NCI-H1694 (cell line): Measurements from ENCODE around the gene HIRA.

Experiments used
- DNase-seq: peaks from one replicate; lab custom pipeline; 2025; lab: John Stamatoyannopoulos, UW

HIRA gene, protein sequence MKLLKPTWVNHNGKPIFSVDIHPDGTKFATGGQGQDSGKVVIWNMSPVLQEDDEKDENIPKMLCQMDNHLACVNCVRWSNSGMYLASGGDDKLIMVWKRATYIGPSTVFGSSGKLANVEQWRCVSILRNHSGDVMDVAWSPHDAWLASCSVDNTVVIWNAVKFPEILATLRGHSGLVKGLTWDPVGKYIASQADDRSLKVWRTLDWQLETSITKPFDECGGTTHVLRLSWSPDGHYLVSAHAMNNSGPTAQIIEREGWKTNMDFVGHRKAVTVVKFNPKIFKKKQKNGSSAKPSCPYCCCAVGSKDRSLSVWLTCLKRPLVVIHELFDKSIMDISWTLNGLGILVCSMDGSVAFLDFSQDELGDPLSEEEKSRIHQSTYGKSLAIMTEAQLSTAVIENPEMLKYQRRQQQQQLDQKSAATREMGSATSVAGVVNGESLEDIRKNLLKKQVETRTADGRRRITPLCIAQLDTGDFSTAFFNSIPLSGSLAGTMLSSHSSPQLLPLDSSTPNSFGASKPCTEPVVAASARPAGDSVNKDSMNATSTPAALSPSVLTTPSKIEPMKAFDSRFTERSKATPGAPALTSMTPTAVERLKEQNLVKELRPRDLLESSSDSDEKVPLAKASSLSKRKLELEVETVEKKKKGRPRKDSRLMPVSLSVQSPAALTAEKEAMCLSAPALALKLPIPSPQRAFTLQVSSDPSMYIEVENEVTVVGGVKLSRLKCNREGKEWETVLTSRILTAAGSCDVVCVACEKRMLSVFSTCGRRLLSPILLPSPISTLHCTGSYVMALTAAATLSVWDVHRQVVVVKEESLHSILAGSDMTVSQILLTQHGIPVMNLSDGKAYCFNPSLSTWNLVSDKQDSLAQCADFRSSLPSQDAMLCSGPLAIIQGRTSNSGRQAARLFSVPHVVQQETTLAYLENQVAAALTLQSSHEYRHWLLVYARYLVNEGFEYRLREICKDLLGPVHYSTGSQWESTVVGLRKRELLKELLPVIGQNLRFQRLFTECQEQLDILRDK

DNA sequence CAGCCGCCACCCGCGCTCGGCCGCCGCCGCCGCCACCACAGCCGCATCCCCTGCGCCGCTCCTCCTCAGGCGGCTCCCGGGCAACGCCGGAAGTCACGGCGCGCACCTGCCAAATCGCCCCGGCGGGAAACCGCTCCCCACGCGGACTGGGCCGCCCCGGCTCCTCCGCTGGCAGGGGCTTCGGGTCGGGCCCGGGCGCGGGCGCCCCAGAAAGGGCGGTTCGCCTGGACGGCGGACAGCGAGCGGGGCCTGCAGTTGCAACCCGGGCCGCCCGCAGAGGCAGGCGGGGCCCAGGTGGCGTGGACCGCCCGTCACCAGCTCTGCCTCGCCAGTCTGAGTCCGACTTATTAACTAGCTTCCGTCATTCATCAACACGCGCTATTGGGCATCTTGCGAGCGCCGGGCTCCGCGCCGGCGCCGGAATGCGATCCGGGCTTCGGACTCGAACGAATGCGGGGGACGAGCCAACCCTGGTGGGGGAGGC lies at the start of gene HIRA:
Gene HIRA, minus strand, starts transcription at position 85 of the 484 bp plus-strand sequence. CDS start 257 bp downstream, outside the sequence.
- peak; percentile 22 for DNase-seq

GRCh38 chr22:19480789-19481188 lies 49.3 kb upstream of the HIRA start:
- no peak for DNase-seq

DNA sequence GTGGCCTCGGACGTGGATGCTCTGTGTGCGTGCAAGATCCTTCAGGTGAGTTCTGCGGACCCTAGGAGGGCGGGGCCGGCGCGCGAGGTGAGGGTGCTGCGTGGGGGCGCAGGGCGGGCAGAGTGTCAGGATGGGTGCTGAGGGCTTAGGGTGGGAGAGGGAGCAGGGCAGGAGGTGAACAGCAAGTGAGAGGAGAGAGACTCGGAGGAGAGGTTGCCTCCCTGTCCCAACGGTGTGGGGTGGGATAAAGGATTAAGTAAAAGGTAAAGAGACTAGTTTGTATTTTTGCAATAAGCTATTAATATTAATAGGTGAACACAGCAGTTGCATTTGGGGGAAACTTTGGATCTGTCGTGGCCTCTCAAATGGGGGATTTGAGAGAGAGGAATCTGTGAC lies 48.6 kb upstream of the HIRA start:
- DNase-seq, result no peak

DNA sequence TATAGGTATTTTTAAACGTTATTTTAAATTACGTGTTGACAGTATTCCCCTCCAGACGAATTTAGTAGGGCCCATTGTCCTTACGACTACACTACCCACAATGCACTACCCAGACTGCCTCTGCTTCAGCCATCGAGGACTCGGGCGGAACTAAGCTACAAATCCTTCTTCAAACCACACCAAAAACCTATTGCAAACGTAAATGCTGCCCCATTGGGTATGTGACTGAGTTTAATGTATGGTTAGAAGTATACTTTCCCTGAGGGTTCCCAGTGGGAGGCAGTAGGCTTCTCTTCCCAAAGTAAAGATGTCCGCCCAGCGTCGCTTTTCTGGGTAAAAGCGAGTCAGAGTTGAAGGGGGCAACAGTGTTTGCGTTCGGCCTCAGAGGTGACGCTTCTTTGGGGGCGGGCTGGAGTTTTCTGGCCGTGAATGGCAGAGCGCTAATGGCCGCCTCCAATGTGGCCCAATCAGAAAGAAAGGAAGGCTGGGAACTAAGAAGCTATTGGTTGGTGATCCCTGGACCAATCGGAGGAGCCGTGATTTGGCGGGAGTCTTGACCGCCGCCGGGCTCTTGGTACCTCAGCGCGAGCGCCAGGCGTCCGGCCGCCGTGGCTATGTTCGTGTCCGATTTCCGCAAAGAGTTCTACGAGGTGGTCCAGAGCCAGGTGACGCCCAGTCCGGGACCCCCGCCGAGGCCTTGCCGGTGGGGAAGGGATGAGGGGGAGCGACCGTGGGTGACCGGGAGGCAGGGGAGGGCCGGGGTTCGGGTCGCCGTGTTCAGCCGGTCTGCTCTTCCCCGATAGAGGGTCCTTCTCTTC lies 48.0 kb upstream of the HIRA start, which contains the start of gene CDC45:
Gene CDC45, plus strand, starts transcription at position 566 of the 818 bp plus-strand sequence. Its CDS starts 49 bp downstream, at position 615.
- DNase-seq, result peak; percentile 95

DNA sequence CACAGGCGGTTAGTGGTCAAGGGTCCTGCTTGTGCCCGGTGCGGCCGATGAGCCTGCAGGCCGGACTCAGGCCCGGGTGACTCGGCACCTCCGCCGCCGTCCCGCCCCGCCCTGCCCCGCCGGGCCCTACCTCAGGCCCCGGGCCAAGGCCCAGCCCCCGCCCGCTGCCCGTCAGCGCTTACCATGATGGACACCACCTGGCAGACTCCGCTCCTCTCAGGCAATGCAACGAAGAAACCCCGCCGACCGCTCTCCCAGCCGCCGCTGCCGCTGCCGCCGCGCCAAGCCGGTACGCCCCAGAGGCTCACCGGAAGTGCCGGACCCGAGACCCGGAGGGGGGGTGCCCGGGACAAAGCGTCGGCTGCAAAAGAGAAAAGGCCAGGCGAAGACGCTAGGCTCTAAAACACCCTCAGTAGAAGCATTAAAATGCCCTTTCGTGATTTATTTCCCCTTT lies 47.4 kb upstream of the HIRA start, which contains the start of gene UFD1:
Gene UFD1, minus strand, starts transcription at position 293 of the 454 bp plus-strand sequence. Its CDS starts 108 bp downstream, at position 185.
- DNase-seq, result peak; percentile 47

DNA sequence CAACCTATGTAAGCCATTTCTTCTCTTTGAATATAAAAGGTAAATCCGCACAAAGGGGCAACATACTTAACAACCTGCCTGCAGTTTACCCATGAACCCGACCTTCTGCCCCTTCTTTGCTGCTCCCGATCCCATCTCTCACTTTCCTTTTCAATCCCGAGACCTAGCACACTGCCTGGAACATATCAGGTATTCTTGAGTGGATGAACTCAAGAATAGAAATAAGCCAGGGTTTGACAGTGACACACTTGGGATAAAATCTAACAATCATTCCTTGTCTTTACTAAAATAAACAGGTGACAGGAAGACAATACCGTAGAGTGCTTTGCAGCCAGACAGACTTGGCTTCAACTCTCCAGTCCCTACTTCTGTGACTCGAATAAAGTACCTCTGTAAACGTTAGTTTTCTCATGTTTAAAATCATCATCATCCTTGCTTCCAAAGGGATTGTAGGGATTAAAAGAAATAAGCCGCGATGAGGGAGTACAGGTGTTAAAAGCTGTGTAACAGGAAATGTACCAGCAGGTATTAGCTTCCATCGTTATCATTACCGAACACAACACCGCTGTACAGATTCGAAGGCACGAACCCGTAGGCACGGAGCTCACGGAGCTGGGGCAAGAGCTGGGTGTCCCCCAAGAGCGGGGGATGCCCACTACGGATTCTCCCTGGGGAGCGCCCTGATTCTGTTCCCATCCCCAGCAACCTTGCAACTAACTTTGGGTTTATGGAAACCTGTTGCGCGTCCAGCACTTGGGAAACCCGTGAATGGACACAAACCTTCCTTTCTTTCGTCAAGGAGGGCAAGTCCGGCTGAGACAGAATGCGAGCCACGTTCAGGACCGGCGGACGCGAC lies 46.7 kb upstream of the HIRA start:
- DNase-seq, result no peak

DNA sequence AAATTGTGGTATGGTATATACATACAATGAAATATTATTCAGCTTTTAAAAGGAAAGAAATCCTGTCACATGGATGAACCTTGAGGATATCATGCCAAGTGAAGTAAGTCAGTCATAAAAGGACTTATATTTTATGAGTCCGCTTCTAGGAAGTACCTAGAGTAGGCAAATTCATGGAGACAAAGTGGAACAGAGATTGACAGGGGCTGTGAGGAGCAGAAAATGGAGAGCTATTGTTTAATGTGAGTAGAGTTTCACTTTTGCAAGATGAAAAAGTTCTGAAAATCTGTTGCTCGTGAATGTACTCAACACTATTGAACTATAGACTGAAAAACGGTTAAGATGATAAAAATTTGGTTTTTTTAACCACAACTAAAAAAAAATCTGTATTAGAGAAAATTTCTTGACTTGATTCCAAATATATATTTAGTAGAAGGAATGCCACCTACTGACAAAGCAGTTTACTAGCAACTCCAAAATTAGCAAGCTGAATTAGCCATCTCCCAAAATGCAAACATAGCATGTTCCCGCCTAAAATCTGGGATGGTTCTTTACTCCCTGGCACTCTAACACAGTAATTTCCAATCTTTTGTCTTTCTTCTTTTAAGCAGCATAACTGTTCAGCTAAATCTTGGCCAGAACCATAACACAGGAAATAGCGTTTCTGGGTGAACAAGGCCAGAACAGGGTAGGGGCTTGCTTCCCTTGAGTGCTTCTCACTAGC lies 46.0 kb upstream of the HIRA start:
- DNase-seq, result no peak

- DNase-seq, result no peak
Observed at GRCh38 chr22:19476023-19476422, 44.5 kb upstream of the HIRA start.

- DNase-seq, result no peak
Observed at GRCh38 chr22:19473578-19473977, 42.0 kb upstream of the HIRA start.

- DNase-seq, result no peak
Observed at GRCh38 chr22:19472233-19472632, 40.7 kb upstream of the HIRA start.

DNA sequence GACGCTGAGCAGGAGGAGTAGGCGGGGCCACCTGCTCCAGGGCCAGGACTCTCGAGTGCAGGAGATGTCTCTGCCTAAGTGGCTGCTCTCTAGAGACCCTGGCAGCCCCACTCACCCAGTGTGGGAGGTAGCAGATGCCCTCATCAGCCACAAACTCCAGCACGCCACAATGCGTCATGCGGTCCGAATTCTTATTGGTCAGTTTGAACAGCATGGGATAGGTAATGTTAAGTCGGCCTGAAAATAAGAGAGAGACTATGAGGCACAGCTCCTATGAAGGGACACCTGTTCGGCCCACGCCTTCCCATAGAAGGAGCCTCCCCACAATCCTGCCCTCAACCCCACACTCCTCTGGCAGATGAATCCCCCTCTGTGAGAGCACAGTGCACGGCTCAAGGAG lies 40.0 kb upstream of the HIRA start:
- no peak for DNase-seq

GRCh38 chr22:19470010-19470409 lies 38.5 kb upstream of the HIRA start:
- no peak for DNase-seq

DNA sequence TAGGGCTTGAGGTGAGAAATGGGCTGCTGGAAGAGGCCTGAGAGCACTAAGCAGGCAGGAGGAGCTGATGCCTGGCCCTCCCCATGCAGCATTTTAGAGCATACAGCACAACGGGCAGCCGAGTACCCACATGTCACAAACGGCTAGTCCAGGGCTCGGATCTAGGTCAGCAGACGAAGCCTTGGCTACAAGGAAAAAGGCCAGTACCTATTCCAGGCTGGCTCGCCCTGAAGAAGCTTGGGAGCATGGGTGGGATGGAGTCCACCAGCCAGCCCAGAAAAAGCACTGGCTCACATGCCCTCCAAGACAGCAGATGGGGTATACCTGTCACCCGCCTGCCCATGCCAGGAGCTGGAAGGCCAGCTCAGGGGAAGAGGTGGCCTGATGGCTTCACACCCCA lies 37.9 kb upstream of the HIRA start:
- no peak for DNase-seq

DNA sequence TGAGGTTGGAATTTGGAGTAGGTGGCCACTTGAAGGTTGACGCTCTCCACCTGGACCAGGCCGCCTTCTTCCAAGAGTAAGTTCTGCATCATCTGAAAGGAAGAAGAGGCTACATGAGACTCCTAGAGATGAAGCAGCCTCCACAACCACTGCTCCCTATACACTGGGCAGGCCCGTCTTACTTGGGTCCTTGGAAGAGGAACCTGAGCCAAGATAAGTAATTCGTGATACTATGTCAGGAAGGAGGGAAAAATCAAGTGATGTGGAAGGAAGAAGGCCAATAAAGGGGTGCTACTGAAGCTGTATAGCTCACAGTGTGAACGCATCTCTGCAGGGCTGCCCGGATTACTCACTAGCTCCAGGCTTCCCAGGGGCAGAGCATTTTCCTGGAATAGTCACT lies 36.4 kb upstream of the HIRA start:
- no peak for DNase-seq

GRCh38 chr22:19466848-19467752 lies 35.6 kb upstream of the HIRA start:
- no peak for DNase-seq

- DNase-seq, result peak; percentile 73
Observed at GRCh38 chr22:19466126-19466716, 34.7 kb upstream of the HIRA start.

DNA sequence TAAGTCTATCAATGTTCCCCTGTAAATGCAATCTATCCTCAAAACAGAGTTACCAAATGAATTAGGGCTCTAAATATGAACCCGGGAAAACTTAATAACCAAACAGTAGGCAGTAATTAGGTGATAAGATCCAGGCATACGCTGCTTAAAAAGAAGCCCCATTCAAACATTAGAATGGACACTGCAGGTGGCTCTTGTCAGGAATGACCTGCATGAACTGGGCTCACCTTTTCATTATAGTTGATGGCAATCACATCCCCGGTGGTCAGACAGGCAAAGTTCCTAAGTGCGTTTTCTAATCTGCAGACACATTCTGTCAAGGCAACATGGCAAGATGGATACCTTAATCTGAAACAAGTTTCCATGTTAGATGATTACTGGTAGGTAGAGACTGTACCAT lies 33.4 kb upstream of the HIRA start:
- DNase-seq, result no peak

- no peak for DNase-seq
Observed at GRCh38 chr22:19464546-19464945, 33.0 kb upstream of the HIRA start.
